ENCODE results near the gene ATP5F1A.

GRCh38 chr18:46046126-46046525, 52.0 kb downstream of the ATP5F1A start:
- TF ChIP-seq CTCF (IDR thresholded peaks at IDR 0.05; ENCODE audit: low read depth, low read length, missing input control) (no peak), JUND (IDR thresholded peaks at IDR 0.05) (no peak), RAD21 (IDR thresholded peaks at IDR 0.05) (no peak), MAX (IDR thresholded peaks at IDR 0.05) (no peak), SP1 (IDR thresholded peaks at IDR 0.05) (no peak), FOXA1 (IDR thresholded peaks at IDR 0.05) (no peak), ATF3 (IDR thresholded peaks at IDR 0.05) (no peak), REST (IDR thresholded peaks at IDR 0.05) (no peak), GABPA (IDR thresholded peaks at IDR 0.05 in 1 of 2, conservative IDR thresholded peaks at IDR 0.05 in 1 of 2) (no peak)

All from liver (tissue), 3 donors.